ENCODE results near the gene SYT12. TPM values are rescaled to one million over a fixed set of nuclear protein-coding genes. Genes with fewer than 3 reads are reported as not detected.

SYT12 gene
- total RNA-seq, 2 donors from 2014 or later = 3.2 to 16.9 TPM

DNA sequence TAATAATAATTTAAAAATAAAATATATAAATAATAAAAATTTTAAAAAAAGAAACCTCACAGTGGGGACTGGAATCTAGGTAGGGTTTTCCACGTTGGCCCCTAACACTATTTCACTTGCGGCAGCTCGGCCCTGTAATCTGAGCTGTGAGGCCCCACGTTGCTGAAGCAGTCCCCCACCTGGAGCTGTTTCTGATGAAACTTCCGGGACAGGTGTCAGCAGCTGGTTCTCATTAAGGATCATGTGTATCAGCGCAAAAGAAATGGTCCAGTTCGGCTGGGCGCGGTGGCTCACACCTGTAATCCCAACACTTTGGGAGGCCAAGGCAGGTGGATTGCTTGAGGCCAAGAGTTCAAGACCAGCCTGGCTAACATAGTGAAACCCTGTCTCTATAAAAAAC is 51.0 kb downstream of the SYT12 start:
- TF ChIP-seq, protein P1, sequence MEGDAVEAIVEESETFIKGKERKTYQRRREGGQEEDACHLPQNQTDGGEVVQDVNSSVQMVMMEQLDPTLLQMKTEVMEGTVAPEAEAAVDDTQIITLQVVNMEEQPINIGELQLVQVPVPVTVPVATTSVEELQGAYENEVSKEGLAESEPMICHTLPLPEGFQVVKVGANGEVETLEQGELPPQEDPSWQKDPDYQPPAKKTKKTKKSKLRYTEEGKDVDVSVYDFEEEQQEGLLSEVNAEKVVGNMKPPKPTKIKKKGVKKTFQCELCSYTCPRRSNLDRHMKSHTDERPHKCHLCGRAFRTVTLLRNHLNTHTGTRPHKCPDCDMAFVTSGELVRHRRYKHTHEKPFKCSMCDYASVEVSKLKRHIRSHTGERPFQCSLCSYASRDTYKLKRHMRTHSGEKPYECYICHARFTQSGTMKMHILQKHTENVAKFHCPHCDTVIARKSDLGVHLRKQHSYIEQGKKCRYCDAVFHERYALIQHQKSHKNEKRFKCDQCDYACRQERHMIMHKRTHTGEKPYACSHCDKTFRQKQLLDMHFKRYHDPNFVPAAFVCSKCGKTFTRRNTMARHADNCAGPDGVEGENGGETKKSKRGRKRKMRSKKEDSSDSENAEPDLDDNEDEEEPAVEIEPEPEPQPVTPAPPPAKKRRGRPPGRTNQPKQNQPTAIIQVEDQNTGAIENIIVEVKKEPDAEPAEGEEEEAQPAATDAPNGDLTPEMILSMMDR (IDR thresholded peaks at IDR 0.05) = no peak
- H3K4me1 ChIP-seq (ENCODE audit: control insufficient read depth in 1 of 2, low read depth in 2 of 2) = no peaks in the 10 kb centered on the region
- no peak for ATAC-seq (ENCODE audit: insufficient number of reproducible peaks, low FRiP score, low read depth)

DNA sequence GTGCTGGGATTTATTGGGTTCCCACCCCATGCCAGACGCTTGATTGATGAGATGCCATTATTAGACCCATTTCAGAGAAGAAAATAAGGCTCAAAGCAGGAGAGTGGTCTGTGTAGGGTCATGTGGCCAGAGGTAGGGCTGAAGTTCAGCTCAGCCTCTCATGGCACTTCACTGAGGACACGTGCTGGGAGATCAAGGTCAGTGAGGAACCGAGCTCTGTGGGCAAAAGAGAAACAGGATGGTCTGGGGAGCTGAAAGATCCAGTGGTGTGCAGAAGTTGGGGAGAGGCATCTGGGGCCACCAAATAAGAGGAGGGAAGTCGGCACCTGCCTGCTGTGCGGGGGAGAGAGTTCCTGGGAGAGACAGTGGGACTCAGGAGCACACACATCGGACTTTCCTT is 53.3 kb downstream of the SYT12 start:
- Histone ChIP-seq H3K4me3 (no peak overlapping the region), H3K4me1 (ENCODE audit: control insufficient read depth in 1 of 2, low read depth in 2 of 2) (no peaks in the 10 kb centered on the region), H3K36me3 (no peaks in the 10 kb centered on the region), H3K9me3 (no peaks in the 10 kb centered on the region), H3K27ac (no peak overlapping the region), H3K27me3 (replicated peaks; ENCODE audit: insufficient read depth) (no peaks in the 10 kb centered on the region)
- TF ChIP-seq, protein P1 (IDR thresholded peaks at IDR 0.05) = no peak
- ATAC-seq (ENCODE audit: insufficient number of reproducible peaks, low FRiP score, low read depth) (no peak), DNase-seq (ENCODE audit: low spot score) (no peak)

More for the DNA sequence above, 51.0 kb downstream of the SYT12 start:
- Histone ChIP-seq H3K9me3 (no peaks in the 10 kb centered on the region), H3K36me3 (no peaks in the 10 kb centered on the region), H3K4me3 (no peak overlapping the region), H3K27ac (no peak overlapping the region), H3K27me3 (replicated peaks; ENCODE audit: insufficient read depth) (no peaks in the 10 kb centered on the region)
- DNase-seq (ENCODE audit: low spot score) = no peak

DNA sequence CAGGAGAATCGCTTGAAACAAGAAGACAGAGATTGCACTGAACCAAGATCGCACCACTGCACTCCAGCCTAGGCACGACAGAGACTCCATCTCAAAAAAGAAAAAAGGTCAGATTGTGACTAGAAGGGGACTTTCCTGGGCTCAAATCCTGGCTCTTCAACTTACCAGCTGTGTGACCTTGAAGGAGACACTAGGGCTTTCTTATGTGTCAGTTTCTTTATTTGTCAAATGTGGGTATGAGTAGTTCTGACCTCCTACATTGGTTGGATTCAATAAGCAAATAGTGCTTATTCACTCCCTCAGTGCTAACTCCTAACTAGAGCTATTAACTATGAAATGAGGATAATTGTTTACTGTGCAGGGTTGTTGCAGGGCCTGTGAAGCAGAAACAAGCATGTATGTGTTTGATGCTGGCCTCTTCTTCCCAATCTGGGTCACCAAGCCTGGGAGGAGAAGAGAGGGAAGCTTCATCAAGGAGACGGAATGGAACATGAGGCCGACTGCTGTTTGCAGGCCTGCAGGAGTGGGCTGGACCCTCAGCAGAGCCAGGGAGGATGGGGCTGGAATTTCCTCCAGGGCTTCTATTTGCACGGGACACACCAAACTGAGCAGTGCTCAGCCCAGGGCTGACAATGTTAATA is 56.3 kb downstream of the SYT12 start:
- H3K4me3 ChIP-seq = no peak overlapping the region
- no peaks in the 10 kb centered on the region for H3K27me3 ChIP-seq (replicated peaks; ENCODE audit: insufficient read depth)
- no peaks in the 10 kb centered on the region for H3K9me3 ChIP-seq
- no peaks in the 10 kb centered on the region for H3K36me3 ChIP-seq
- ATAC-seq (ENCODE audit: insufficient number of reproducible peaks, low FRiP score, low read depth) (no peak), DNase-seq (ENCODE audit: low spot score) (no peak)
- H3K27ac ChIP-seq = no peak overlapping the region
- TF ChIP-seq, protein P1 (IDR thresholded peaks at IDR 0.05) = no peak
- H3K4me1 ChIP-seq (ENCODE audit: control insufficient read depth in 1 of 2, low read depth in 2 of 2) = peaks cover 3 to 14% of the 10 kb centered on the region in 2 donors

DNA sequence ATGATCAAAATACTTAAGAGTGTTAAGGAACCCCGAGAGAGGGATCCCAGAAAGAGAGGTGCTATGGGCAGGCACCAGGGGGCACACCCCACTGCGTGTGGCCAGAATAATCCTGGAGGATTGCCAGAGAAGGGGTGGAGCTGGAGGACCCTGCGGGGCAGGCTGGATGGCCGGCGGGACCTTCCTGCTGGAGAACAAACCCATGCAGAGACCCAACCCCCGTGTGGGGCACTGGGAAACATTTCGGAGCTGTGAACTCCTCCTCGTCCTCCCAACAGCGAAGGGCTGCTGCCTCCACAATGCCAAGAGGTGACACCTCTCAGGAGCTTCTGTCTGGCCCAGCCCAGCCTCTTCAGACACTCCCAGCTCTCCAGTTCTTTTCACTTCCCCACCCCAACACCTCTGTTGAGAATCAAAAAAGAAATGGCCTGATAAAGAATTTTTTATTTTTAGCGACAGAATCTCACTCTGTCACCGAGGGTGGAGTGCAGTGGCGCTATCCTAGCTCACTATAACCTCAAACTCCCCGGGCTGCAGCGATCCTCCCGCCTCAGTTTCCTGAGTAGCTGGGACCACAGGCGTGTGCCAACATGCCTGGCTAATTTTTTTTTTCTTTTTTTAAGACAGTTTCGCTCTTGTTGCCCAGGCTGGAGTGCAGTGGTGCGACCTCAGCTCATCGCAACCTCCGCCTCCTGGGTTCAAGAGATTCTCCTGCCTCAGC is 59.3 kb downstream of the SYT12 start:
- peak overlapping the region; percentile 35 for H3K4me3 ChIP-seq
- H3K27ac ChIP-seq = no peak overlapping the region
- TF ChIP-seq, protein P1 (IDR thresholded peaks at IDR 0.05) = no peak
- H3K9me3 ChIP-seq = no peaks in the 10 kb centered on the region
- DNase-seq (ENCODE audit: low spot score) (no peak), ATAC-seq (ENCODE audit: insufficient number of reproducible peaks, low FRiP score, low read depth) (no peak)
- H3K27me3 ChIP-seq (replicated peaks; ENCODE audit: insufficient read depth) = no peaks in the 10 kb centered on the region
- peaks cover 3 to 14% of the 10 kb centered on the region in 2 donors for H3K4me1 ChIP-seq (ENCODE audit: control insufficient read depth in 1 of 2, low read depth in 2 of 2)
- no peaks in the 10 kb centered on the region for H3K36me3 ChIP-seq

DNA sequence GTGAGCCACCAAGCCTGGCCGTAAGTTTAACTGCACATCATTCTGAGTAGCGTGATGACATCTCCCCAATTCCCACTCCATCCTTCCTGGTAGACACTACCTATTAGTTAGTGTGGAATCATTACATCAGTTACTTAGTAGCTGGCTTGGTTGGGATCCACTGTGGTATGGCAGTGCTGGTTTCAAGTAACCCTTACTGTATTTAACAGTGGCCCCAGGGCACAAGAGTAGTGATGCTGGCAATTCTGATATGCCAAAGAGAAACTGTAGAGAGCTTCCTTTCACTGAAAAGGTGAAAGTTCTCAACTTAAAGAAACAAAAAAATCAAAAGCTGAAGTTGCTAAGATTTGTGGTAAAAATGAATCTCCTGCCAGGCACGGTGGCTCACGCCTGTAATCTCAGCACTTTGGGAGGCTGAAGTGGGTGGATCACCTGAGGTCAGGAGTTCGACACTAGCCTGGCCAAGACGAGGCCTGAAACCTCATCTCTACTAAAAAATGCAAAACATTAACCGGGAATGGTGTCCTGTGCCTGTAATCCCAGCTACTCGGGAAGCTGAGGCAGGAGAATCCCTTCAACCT is 60.9 kb downstream of the SYT12 start:
- H3K27ac ChIP-seq = no peak overlapping the region
- peaks cover 3 to 14% of the 10 kb centered on the region in 2 donors for H3K4me1 ChIP-seq (ENCODE audit: control insufficient read depth in 1 of 2, low read depth in 2 of 2)
- DNase-seq (ENCODE audit: low spot score) = no peak
- no peak overlapping the region for H3K4me3 ChIP-seq
- H3K9me3 ChIP-seq = no peaks in the 10 kb centered on the region
- H3K36me3 ChIP-seq = no peaks in the 10 kb centered on the region
- TF ChIP-seq, protein P1 (IDR thresholded peaks at IDR 0.05) = no peak
- no peak for ATAC-seq (ENCODE audit: insufficient number of reproducible peaks, low FRiP score, low read depth)
- H3K27me3 ChIP-seq (replicated peaks; ENCODE audit: insufficient read depth) = no peaks in the 10 kb centered on the region

Measured in thoracic aorta (tissue), 2 donors.